ENCODE data around the gene PPP4R2. TPM values are rescaled to one million over a fixed set of nuclear protein-coding genes. Genes with fewer than 3 reads are reported as not detected.

Gene PPP4R2
- total and polyA plus RNA-seq, 12 donors: 9.8 to 75.4 (median 47.9) TPM

DNA sequence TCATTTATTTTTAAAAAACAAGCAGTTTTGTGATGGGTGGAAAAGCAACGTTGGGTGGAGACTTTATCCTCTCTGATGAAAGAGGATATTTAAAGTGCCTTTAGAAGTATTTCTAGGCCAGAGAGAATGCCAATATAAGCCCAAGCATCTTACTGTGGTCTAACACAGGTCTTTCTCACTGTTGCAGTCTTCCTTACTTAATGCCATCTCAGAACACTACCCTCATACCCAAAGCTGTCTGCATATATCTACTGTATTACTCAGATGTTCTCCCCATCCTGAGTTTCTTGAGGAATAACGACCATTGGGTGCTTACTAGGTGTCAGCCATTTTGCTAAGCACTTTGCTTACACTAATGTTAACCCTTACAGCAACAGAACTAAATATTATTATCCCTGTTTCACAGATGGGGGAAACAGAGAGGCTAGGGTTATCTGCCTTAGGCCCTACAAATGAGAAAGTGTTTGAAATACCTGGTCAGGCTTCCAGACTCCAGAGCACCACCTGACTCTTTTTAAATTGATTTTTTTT is 35.0 kb downstream of the PPP4R2 start:
- intact Hi-C loops (cut with DNase I): no loop called here
- Histone ChIP-seq H3K36me3 (no peaks in the 10 kb centered on the region), H3K4me3 (no peak overlapping the region), H3K4me1 (peaks cover 0 to 88% (median 57%) of the 10 kb centered on the region in 9 donors), H3K27me3 (no peaks in the 10 kb centered on the region), H3K27ac (no peak overlapping the region), H3K9me3 (no peaks in the 10 kb centered on the region)
- DNase-seq (no peak), ATAC-seq (no peak)
- 21 to 25% methylated on average over 2 of the region's 2 CpGs for WGBS, 2 donors
- TF ChIP-seq, protein P1, sequence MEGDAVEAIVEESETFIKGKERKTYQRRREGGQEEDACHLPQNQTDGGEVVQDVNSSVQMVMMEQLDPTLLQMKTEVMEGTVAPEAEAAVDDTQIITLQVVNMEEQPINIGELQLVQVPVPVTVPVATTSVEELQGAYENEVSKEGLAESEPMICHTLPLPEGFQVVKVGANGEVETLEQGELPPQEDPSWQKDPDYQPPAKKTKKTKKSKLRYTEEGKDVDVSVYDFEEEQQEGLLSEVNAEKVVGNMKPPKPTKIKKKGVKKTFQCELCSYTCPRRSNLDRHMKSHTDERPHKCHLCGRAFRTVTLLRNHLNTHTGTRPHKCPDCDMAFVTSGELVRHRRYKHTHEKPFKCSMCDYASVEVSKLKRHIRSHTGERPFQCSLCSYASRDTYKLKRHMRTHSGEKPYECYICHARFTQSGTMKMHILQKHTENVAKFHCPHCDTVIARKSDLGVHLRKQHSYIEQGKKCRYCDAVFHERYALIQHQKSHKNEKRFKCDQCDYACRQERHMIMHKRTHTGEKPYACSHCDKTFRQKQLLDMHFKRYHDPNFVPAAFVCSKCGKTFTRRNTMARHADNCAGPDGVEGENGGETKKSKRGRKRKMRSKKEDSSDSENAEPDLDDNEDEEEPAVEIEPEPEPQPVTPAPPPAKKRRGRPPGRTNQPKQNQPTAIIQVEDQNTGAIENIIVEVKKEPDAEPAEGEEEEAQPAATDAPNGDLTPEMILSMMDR (IDR thresholded peaks at IDR 0.05): no peak

DNA sequence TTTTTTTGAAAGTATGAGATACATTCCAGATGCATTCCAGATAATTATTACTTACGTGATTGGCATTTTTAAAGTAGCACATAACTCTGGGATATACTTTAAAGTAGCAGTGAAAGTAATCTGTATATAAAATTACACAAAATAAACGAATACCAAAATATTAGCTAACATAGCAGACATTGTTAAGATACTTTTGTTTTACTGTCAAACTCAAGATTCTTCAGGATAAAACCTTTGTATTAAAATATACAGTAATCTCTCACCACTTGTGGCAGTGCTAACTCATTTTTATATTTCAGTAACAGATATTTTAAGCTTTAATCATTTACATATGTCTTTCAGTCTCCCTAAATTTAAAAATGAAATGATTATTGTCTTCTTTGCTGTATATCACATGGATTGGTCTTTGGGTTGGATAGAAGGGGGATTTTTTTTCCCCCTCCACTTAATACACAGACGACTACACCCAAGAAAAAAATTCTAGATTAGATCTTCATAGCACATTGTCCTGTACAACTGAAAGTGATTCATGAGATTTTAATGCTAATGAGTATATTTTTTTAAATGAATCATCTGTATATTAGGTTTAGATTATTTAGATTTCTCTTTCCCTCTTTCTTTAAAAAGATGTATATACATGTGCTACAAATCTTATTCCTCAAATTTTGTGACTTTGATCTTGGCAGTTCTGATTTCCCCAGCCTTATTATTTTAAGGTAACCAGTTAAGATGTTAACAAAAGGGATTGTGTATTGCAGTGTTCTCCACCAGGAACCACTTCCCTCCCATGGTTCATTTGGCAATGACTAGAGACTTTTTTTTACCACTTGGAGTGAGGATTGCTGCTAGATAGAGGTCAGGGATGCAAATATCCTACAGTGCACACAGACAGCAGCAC is 40.3 kb downstream of the PPP4R2 start:
- TF ChIP-seq, protein P1 (IDR thresholded peaks at IDR 0.05): no peak
- 52 to 56% methylated on average over 3 of the region's 3 CpGs for WGBS, 2 donors
- H3K27ac ChIP-seq: peak overlapping the region in 1 of 10 donors; percentile 50
- no peaks in the 10 kb centered on the region for H3K9me3 ChIP-seq
- no peaks in the 10 kb centered on the region for H3K36me3 ChIP-seq
- intact Hi-C loops (cut with DNase I): loop anchor here in 3 of 10 donors (5.0 kb wide), 2 partner anchors 35 to 40 kb away; partner anchors contain the start of gene PPP4R2 (in 2 of the 3)
- H3K4me3 ChIP-seq: no peak overlapping the region
- H3K4me1 ChIP-seq: peaks cover 0 to 96% (median 70%) of the 10 kb centered on the region in 9 donors
- DNase-seq (no peak), ATAC-seq (peak in 3 of 8 donors; percentile 43 to 48 (median 46))
- H3K27me3 ChIP-seq: no peaks in the 10 kb centered on the region

DNA sequence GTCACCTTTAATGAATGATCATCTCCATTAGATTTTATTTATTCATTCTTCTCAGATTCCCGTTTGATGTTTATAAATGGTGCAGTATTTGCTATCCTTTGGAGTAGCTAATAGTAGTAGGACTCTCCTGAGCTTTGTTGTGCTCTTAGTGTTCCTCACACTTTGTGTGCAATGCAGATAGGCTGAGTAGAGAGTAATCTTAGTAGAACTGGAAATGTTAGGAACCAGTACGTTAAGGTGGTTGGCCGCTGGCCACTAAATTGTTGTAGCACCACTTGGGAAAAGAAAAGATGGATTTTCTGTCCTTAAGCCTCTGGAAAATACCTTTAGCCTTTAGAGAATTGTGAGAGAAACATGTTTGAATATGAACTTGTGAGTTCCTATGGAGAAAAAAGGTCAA is 44.9 kb downstream of the PPP4R2 start:
- no peak for DNase-seq
- no peaks in the 10 kb centered on the region for H3K9me3 ChIP-seq
- H3K4me3 ChIP-seq: no peak overlapping the region
- H3K27ac ChIP-seq: peak overlapping the region in 2 of 10 donors; percentile 3 to 8
- peak in 3 of 8 donors; percentile 42 to 45 (median 43) for ATAC-seq
- peaks cover 0 to 98% (median 54%) of the 10 kb centered on the region in 9 donors for H3K4me1 ChIP-seq
- WGBS, 2 donors: 20% methylated on average over 3 of the region's 3 CpGs
- TF ChIP-seq, protein P1 (IDR thresholded peaks at IDR 0.05): no peak
- H3K27me3 ChIP-seq: no peaks in the 10 kb centered on the region
- H3K36me3 ChIP-seq: peaks cover 0 to 3% (median 0%) of the 10 kb centered on the region in 9 donors
- intact Hi-C loops (cut with DNase I): loop anchor here in 2 of 10 donors (5.0 to 10.0 kb wide), 2 partner anchors 34 to 197 kb away; partner anchors contain the start of gene SHQ1 (in 1 of the 2)

DNA sequence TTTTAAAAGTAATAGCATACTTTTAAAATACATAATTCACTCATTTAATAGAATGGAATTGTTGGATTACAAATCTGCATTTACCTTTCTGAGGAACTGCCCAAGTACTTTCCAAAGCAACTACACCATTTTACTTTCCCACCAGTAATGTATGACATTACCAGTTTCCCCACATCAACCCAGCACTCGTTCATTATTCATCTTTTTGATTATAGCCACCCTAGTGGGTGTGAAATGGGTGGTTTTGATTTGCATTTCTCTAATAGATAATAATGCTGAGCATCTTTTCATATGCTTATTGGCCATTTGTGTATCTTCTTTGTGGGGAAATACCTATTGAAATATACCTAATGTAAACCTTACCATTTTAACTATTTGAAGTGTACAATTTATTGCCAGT is 46.8 kb downstream of the PPP4R2 start:
- TF ChIP-seq, protein P1 (IDR thresholded peaks at IDR 0.05): no peak
- no peak overlapping the region for H3K4me3 ChIP-seq
- WGBS, 2 donors: 58 to 63% methylated on average over 1 of the region's 1 CpG
- H3K27me3 ChIP-seq: no peaks in the 10 kb centered on the region
- DNase-seq (no peak), ATAC-seq (no peak)
- peaks cover 0 to 84% (median 41%) of the 10 kb centered on the region in 9 donors for H3K4me1 ChIP-seq
- peaks cover 0 to 15% (median 4%) of the 10 kb centered on the region in 9 donors for H3K36me3 ChIP-seq
- H3K27ac ChIP-seq: no peak overlapping the region
- H3K9me3 ChIP-seq: no peaks in the 10 kb centered on the region
- intact Hi-C loops (cut with DNase I): loop anchor here in 2 of 10 donors (5.0 to 10.0 kb wide), 2 partner anchors 36 to 199 kb away; partner anchors contain the start of gene SHQ1 (in 1 of the 2)
